GM06990 (cell line): ENCODE data around the gene SLC49A4.

ENCODE experiments used
- DNase-seq: peaks from one replicate; pipeline ENCODE4 v3.0.0-alpha.2; 2011; ENCODE audit not compliant: insufficient read length; ENCODE audit errors: extremely low read depth
- H3K27me3 ChIP-seq: replicated peaks from 2 replicates; pipeline ENCODE4 v1.6.0; 2011; ENCODE audit warnings: low read length; ENCODE audit not compliant: control insufficient read depth, insufficient read depth
- H3K36me3 ChIP-seq: 2 replicates; pipeline ENCODE4 v1.5.1; 2011; ENCODE audit warnings: low read length; ENCODE audit not compliant: control insufficient read depth, insufficient read depth
- H3K4me3 ChIP-seq: replicated peaks from 2 replicates; pipeline ENCODE4 v1.5.1; 2011; ENCODE audit warnings: low read depth, mild to moderate bottlenecking, control low read depth, low read length
- TF ChIP-seq, protein P1 (sequence below): IDR thresholded peaks from 2 replicates; pipeline ENCODE4 v1.5.1; 2011; ENCODE audit warnings: low read length, control low read depth, mild to moderate bottlenecking, inconsistent platforms; ENCODE audit not compliant: insufficient read depth, poor library complexity, severe bottlenecking

Gene SLC49A4

GRCh38 chr3:122918576-122919290 lies 123.9 kb downstream of the SLC49A4 start:
- DNase-seq, result no peak
- no peaks in the 10 kb centered on the region for H3K36me3 ChIP-seq
- no peak overlapping the region for H3K4me3 ChIP-seq
- peaks cover 5% of the 10 kb centered on the region; the same call in 1 of the 2 replicates for H3K27me3 ChIP-seq
- TF ChIP-seq, protein P1, sequence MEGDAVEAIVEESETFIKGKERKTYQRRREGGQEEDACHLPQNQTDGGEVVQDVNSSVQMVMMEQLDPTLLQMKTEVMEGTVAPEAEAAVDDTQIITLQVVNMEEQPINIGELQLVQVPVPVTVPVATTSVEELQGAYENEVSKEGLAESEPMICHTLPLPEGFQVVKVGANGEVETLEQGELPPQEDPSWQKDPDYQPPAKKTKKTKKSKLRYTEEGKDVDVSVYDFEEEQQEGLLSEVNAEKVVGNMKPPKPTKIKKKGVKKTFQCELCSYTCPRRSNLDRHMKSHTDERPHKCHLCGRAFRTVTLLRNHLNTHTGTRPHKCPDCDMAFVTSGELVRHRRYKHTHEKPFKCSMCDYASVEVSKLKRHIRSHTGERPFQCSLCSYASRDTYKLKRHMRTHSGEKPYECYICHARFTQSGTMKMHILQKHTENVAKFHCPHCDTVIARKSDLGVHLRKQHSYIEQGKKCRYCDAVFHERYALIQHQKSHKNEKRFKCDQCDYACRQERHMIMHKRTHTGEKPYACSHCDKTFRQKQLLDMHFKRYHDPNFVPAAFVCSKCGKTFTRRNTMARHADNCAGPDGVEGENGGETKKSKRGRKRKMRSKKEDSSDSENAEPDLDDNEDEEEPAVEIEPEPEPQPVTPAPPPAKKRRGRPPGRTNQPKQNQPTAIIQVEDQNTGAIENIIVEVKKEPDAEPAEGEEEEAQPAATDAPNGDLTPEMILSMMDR, result no peak

DNA sequence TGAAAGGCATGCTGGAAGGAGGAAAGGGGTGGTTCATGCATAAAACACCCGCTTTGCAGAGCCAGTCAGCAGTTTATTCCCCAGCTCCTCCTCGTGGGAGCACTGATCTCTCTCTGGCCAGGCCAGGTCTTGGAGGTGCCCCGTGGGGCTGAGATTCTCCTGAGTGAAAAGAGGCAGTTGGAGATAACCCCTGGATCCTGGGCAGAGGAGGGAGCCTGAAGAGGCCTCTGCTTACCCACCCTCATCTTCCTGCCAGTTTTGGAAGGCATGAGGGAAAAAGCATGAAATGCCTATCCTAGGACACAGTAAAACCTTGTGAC lies 124.4 kb downstream of the SLC49A4 start:
- peaks cover 5% of the 10 kb centered on the region for H3K27me3 ChIP-seq
- no peak for DNase-seq

GRCh38 chr3:122920986-122921385 lies 126.1 kb downstream of the SLC49A4 start:
- Histone ChIP-seq H3K4me3 (no peak overlapping the region), H3K27me3 (peaks cover 5% of the 10 kb centered on the region), H3K36me3 (no peaks in the 10 kb centered on the region)
- TF ChIP-seq, protein P1, result no peak
- no peak for DNase-seq

More for the DNA sequence above, 124.4 kb downstream of the SLC49A4 start:
- Histone ChIP-seq H3K36me3 (no peaks in the 10 kb centered on the region), H3K4me3 (no peak overlapping the region)
- TF ChIP-seq, protein P1, result no peak

- peaks cover 5% of the 10 kb centered on the region for H3K27me3 ChIP-seq
- peak overlapping the region; percentile 32; the same call in 1 of the 2 replicates for H3K4me3 ChIP-seq
- peak; percentile 56 for DNase-seq
- TF ChIP-seq, protein P1, result peak; percentile 56
- H3K36me3 ChIP-seq, result no peaks in the 10 kb centered on the region
Observed at GRCh38 chr3:122921791-122922651, 127.2 kb downstream of the SLC49A4 start.

DNA sequence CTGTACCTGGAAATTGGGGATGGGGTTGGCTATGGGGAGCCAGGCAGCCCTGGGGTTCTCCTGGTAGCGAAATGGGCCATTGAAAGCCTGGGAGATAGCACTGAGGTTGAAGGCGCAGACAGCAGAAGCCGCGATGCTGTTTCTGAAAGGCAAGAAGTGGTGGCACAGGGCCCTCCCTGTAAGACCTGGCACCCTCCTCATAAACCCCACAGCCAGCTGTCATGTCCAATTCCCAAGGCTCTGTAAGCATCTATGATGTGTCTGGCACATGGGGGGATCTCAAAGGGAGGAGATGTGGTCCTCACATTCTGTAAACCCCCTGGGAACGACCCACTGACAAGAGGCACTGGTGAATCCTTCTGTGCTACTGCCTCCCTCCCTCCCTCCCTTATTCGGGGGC lies 128.7 kb downstream of the SLC49A4 start:
- TF ChIP-seq, protein P1, result no peak
- H3K36me3 ChIP-seq, result no peaks in the 10 kb centered on the region
- H3K27me3 ChIP-seq, result peaks cover 5% of the 10 kb centered on the region
- no peak overlapping the region for H3K4me3 ChIP-seq
- DNase-seq, result no peak
